GM18951 (cell line): ENCODE measurements around the gene APOBEC3H.

ENCODE experiments used
- POLR2A ChIP-seq: IDR thresholded peaks from 4 replicates; pipeline ENCODE4 v1.6.1; 2011; ENCODE audit warnings: mild to moderate bottlenecking; ENCODE audit not compliant: insufficient read length, insufficient read depth; ENCODE audit errors: extremely low read depth
- in situ Hi-C: fragments of 300-500 bp; cut with MboI; formaldehyde crosslinking; loops from one replicate; pipeline ENCODE4 v1.12.0; 2022; ENCODE audit warnings: low sequenced_read_pairs, mixed read lengths, inconsistent platforms; ENCODE audit not compliant: unreplicated experiment

The APOBEC3H gene

GRCh38 chr22:39153220-39153717 lies 56.2 kb downstream of the APOBEC3H start:
- in situ Hi-C loops = no loop called here

More at GRCh38 chr22:39153220-39153717, 56.2 kb downstream of the APOBEC3H start:
- TF ChIP-seq POLR2A = no peak
